HCEC 1CT (cell line): ENCODE results near the gene YIPF3.
"Not testable (repeated sequence)": the region's sequence is repeated elsewhere in the genome, so short reads cannot be mapped to it uniquely, and the experiment has no call there.

Experiments used
- DNase-seq: peaks from one replicate; pipeline ENCODE4 v3.0.0-alpha.2; 2017

Gene YIPF3

DNA sequence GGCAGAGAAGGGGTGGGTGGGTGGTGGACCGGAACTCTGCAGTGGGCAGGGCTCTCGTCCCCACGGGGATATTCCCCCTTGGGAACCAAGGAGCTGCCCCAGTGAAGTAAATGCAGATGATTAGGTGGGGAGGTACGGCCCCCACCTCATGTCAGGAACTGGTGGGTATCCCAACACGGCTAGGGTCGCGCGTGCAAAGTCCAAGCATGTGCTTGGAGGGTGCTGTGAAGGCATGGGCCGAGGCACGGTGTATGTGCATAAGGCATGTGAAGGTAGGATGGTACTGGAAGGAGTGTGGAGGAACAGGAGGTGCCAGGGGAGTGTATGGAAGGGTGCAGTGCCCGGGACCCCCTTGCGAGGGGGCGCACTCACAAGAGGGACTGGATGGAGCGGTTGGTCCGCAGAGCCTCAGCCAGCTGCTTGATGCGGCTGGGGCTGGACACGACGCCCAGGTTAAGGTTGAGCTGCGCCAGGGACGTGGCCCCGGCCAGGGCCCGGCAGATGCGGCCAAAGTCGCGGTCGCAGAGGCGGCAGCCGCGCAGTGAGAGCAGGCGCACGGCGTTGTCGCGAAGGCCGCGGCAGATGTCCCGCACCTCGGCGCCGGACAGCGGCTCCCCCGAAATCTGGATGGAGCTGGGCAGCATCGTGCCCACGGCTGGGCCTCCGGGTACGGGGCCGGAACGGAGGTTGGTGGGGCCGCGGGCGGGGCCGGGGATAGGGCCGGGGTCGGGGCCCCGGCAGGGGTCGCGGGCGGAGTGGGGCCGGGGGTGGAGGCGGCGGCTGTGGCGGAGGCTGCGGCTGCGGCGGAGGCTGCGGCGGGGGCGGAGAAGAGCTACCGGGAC lies 7.4 kb downstream of the YIPF3 start:
- no peak for DNase-seq

DNA sequence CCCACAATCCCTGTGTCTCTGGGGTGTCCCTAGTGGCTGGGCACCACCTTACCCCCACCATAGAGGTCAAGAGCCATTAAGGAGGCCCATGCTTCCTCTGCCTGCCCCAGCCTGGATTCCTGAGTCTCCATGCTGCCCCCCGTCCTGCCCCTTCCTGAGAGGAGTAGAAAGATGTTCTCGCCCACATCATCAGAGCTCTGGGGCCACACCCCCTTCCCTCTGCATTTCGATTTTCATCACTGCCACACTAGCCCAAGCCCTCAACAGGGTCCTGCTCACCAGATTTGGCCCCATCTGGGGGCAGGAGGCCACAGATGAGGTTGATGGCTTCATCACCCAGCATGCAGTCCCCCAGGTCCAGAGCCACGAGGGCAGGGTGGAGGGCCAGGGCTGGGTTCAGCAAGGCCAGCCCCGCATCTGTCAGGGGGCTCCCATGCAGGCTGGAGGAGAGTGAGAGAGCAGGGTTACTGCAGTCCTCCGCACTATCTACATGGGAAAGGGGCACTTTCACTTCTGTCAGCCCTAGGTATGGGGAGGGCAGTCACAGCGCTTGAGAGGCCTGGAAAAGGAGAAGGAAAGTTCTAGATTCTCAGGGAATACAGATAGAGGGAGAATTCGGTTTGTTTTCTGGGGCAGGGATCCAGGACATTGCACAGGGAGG lies 8.1 kb downstream of the YIPF3 start:
- DNase-seq, result no peak

DNA sequence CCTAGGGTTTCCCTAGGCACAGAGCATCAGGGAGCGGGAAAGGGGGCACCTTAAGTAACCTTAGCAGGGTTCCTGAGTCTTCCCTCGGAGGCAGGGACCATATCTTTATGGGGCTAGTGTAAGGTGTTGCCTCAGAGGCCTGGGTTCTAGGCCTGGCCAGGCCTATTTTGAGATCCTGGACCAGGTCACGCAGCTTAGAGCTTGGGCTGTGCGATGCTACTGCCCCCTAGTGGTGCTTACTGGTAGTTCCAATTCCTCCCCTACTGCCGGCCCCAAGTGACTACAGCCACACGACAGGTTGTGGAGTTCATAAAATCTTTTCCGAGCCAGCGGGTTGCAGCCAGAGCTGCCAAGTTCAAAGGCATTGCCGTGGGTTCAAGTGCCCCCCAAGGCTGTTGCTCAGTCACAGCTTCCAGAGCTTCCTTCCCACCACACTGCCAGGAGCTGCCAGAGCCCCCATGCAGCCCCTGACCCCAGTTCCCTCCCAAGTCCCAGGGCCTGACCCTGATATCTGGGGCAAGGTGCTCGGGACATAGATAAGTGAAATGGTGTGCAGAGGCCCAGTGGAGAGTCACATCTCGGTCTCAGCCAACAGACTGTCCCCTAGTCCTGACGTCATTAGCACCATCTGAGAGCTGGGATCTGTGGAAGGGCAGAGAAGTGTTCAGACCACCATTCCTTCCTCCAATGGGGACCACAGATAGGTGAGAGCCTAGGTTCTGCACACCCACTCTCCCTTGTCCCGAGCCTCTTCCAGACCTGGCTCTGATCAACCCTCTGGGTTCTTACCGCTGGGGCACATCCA lies 9.9 kb downstream of the YIPF3 start:
- peak; percentile 63 for DNase-seq

DNA sequence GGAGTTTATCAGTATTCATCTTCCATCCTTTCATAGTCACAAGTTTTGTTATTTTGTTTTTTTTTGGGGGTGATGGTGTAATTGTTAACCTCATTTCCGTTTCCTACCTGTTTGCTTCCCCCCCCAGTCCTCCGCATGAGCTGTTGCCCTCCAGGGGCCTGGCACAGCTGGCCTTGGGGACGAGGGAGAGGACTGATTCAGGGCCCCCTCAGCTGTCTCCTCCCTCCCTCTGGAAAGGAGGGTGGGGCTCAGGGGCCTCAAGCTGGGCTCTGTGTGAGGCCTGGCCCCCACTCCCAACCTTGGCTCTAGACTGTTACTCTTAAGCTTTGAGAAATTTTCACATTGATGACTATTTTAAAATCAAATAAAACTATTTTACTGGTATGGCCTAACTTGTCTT lies 10.6 kb downstream of the YIPF3 start:
- DNase-seq, result no peak

DNA sequence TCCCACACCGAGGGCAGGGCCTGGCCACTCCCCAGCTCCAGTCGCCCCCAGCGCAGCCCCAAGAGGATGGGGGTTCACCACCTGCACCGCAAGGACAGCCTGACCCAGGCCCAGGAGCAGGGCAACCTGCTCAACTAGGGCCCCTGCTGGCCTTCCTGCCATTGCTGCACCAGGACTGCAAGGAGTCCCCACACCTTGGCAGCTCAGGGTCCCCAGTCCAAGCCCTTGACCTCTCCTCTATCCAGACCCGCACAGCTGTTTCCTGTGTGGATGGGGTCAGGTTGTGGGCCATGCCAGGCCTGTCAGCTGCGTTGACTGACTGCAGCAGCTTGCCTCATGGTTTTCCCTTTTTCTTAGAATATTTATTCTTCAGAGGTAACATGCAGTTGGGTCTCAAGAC lies 11.0 kb downstream of the YIPF3 start:
- DNase-seq, result no peak

DNA sequence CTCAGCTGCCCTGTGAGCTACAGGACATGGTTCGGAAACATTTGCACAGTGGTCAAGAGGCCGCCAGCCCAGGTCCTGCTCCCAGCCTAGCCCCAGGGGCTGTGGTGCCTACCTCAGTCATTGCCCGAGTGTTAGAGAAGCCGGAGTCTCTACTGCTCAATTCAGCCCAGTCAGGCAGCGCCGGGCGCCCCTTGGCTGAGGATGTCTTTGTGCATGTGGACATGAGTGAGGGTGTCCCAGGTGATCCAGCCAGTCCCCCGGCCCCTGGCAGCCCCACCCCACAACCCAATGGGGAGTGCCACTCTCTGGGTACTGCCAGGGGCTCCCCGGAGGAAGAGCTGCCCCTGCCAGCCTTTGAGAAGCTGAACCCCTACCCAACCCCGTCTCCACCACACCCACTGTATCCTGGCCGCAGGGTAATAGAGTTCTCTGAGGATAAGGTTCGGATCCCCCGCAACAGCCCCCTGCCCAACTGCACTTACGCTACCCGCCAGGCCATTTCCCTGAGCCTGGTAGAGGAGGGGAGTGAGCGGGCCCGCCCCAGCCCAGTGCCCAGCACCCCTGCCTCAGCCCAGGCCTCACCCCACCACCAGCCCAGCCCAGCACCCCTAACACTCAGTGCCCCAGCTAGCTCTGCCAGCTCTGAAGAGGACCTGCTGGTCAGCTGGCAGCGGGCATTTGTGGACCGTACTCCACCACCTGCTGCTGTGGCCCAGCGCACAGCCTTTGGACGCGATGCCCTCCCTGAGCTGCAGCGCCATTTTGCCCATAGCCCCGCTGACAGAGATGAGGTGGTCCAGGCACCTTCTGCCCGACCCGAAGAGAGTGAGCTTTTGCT lies 11.8 kb downstream of the YIPF3 start:
- no peak for DNase-seq

DNA sequence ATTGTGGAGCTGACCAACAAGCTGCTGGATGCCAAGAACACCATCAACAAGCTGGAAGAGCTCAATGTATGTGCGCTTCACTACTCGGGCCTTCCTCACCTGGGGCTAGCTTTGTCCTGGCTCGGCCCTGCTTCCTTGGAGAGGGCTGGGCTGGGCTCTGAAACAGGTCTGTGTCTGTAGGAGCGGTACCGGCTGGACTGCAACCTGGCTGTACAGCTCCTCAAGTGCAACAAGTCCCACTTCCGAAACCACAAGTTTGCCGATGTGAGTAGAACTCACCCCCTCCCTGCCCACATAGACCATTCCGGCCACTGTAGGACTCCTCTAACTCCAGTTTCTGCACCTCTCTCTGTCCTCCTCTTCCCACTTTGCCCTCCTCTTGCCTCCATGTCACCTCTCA lies 13.3 kb downstream of the YIPF3 start:
- DNase-seq, result no peak

DNA sequence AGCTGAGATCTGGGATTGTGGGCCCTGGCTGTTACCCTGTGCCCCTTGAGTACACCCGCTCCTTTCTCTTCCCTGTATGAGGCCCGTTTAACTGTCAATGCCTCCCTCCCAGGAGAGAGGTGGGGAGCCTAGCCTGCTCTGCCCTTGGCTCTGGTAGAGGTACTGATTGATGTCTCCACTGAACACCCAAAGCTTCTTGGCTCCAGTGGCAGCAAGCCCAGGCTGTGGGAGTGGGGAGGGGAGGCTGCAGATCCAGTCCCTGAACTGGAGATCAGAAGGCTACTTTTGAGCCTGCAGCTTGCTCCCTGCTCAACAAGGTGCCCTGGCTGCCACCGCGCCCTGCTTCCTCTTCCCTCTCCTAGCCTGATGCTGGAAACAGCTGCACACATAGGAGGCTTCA lies 14.1 kb downstream of the YIPF3 start:
- no peak for DNase-seq

DNA sequence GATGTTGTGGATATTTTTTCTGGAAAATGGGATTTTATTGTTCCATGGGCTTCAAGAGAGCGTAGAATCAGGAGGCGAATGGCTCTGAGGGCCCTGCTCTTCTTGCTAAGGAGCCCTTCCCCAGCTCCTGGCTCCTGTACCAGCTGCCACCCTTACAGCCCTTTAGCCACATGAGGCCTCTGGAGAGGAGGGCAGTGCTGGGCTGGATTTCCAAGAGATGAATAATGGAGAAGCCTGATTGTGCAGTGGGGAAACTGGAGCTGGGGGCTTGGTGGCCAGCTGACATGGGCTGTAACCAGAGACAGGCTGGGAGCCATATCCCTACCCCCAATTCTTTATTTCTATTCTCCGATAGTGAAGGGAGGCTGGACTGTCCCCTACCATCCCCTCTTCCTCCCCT lies 15.8 kb downstream of the YIPF3 start:
- no peak for DNase-seq

DNA sequence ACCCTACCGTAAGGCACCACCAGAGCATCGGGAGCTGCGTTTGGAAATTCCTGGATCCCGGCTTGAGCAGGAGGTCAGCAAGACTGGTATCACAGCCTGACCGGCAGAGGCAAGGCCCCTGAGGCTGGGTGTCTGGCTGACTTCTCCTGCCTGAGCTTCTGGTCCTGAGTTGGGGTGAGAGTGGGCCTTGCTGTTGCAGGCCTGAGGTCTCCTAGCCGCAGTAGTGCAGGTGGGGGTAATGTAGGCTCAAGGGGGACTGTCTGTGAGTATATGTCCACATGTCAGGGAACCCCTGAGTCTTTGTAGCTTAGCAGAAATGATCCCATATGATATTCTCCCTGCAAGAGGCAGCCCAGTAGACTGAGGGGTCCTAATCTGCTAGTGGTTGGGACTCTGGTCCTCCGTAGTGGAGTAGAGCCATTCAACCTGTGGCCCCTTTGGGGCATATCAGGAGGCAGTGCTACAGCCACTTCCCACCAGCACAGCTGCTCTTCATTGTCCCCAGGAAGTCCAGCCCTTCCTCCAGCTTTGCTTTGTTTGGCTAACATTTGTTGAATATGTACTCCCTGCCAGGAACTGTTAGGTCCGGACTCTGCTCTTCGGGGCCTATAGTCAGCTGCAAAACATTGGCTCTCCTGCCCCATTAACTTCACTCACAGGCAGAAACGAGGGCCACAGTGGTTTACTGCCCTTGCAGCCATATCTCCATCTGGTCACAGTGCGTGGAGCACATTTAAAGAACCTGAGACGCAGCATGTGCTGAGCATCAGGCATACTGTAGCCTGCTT lies 17.5 kb downstream of the YIPF3 start:
- DNase-seq, result no peak

DNA sequence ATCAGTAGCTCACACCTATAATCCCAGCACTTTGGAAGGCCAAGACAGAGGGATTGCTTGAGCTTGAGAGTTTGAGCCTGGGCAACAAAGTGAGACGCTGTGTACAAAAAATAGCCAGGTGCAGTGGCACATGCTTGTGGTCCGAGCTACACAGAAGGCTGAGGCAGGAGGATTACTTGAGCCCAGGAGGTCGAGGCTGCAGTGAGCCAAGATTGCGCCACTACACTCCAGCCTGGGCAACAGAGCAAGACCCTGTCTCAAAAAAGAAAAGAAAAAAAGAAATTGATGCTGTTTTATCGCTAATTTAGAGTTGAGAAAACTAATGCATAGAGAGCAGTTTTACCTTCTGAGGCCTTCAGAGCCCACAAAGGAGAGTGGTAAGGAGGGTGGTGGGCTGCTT lies 18.4 kb downstream of the YIPF3 start:
- DNase-seq, result not testable (repeated sequence)

DNA sequence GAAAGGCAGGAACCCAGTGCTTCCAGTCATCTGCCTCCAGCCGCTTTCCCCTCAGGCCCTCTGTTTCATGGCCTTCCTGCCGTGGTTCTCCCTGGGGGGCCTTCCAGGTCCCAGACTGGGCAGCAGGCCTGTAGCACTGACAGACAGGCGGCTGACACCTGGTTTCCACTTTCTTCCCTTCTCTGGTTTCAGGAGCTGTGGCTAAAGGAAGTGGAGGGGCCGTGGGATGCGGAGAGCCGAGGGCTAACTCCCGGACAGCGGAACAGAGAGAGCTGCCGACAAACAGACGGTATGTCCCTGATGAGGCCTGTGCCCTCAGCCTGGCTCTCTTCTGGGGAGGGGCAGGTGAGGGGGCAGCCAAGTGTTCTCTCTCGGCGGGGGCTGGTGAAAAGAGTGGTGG lies 19.0 kb downstream of the YIPF3 start:
- no peak for DNase-seq

DNA sequence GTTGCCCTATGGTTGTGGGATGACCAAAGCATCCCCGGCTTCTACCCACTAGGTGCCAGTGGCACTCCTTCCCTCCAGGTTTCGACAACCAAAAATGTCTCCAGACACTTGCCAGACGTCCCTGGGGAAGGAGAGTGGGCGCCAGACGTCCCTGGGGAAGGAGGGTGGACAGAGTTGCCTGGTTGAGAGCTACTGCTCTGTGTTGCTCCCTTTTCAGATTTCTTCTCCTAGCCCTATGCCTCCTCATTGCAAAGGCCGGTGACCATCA lies 19.7 kb downstream of the YIPF3 start:
- DNase-seq, result no peak

DNA sequence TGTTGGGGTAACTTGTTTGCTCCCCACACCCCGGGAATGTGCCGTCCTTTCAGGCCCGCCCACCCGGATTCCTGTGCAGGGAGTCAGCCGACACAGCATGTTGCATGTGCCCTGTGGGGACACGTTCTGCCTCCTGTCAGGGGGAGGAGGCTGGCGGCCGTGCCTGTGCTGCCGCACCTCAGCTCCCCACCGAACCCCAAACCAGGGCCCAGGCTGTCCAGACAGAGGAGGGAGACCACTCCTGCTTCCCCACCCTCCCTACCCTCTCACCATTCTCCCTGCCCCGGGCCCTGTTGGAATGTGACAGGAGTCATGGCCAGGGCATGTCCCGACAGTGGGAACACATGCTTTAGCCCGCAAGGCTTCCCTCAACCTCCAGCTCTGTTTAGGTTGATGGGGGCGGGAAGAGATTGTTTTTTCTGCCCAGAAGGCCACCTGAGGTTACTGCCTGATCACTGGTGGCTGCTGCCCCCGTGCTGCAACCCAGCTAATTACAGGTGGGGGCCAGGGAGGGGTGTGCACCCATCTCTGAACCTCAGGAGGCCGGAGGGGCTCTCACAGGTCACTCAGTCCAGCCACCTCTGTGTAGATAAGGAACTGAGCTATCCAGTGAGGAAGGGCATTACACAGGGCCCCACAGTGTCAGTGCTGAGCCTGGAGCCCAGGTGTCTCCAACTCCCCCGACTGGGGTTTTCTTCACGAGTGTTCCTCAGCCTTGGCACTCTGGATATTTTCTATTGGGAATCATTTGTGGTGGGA lies 20.2 kb downstream of the YIPF3 start:
- DNase-seq, result peak; percentile 67

DNA sequence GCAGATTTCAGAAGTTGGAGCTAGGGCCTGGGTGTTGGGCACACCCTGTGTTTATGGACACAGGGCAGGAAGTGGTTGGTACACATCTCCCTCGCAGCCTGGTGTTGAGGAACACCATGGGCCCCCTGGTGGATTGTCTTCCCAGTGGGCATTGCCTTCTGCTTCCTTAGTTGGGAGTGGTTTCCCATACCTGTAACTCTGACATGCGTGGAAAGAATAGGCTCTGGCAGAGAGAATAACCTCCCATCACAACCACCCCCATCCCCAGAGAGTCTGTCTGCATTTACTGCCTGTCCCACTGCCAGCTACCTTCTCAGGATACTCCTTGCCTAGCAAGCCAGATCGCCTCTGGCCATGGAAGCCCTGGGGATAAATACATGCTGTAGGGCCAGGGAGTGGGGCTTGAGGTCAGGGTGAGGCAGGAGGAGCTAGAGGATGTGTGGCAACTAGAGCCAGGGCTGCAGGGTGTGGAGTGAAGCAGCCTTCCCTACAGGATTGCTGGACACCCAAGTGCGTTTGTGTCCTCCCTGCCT lies 21.3 kb downstream of the YIPF3 start:
- no peak for DNase-seq

DNA sequence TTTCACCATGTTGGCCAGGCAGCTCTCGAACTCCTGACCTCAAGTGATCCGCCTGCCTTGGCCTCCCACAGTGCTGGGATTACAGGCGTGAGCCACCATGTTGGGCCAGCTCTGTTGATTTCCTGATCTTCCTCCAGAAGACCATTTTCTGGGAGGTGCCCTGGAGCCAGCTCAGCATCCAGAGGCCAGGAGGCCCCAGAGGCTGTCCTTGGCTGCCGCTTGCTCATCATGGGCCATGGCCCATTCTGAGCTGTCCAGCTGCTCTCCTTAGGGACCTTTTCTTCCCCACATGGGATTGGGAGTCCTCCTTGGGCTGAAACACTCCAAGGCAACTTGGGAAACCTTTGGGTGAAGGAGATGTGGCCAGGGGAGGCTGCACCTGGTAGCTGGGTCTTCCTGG lies 22.0 kb downstream of the YIPF3 start:
- no peak for DNase-seq

DNA sequence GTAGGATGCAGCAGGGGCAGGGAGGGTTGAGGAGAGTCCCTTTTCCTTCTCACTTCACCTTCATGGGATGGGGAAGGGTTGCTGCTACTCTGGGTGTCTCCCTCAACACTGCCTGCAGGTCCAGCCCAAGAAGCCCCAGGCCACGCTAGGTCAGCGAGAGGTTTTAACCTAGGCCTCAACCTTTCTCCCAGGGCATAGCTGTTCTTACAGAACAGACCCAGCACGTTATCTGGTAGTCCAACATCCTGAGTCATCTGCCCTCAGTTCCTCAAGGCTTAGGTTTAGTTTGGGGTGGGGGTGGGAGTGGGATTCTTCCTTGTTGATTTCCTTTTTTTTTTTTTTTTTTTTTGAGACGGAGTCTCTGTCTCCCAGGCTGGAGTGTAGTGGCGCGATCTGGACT lies 22.4 kb downstream of the YIPF3 start:
- DNase-seq, result no peak

DNA sequence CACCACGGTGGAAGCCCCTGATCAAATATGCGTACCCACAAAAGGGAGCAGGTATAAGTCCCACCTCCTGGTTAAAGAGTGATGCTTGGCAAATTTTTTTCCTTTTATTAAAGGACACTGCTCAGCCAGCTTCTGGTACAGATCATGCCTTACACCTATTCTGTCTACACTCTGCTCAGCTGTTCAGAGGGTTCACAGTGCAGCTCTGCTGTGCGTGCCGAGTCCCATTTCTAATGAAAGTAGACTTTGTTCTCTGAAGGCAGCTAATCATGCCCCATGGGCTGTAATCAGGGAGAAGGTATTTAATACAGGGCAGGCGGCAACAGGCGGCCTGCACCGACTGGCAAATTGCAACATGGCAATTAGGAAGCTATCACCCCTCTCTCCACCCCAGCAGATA lies 22.9 kb downstream of the YIPF3 start:
- DNase-seq, result no peak

DNA sequence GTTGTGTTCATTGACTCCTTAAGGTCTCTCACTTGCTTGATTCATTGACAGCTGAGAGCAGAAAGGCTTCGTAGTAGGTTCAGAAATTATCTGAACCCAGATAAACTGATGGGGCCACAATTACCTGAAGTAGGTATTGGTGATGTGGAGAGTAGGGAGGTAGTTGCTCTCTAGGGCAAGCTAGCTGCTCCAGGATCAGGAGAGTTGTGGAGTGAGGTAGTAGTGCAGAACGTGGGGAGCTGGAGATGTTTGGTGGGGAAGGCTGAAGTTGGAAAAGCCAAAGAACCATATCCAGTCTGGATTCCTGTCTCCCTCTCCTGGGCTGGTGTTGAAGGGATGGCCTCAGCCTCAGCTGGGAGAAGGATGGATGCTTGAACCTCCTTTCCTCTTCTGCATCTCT lies 23.5 kb downstream of the YIPF3 start:
- no peak for DNase-seq

DNA sequence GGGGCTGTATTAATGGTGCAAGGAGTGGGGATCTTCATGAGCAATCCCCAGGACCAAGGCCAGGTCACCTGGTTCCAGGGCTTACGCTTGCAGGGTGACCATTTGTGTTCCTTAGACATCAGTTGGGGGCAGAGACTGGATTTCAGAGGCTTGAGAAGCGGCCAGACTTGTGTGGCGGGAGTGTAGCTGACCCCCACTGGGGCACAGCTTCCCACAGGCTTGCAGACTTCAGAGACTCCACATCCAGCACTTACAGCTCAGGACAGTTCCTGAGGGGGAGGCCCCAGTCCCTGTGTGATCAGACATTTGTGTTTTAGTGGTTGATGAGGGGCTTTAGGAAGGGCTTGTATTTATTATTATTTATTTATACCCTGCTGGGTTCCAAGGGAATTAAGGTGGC lies 24.1 kb downstream of the YIPF3 start:
- no peak for DNase-seq
